Stimulated activated CD8-positive, alpha-beta memory T cell treated with anti-CD3 and anti-CD28 coated beads, Interleukin-7, amount 100 ng/mL, for 48 hours (primary cell): ENCODE data around the gene ANK2.

Experiments
- DNase-seq, 2 donors: peaks; one replicate each; pipeline ENCODE4 v3.0.0-alpha.2; 2020; ENCODE audit warnings: low read depth in 1 of 2; ENCODE audit errors: extremely low read depth in 1 of 2

ANK2 gene

DNA sequence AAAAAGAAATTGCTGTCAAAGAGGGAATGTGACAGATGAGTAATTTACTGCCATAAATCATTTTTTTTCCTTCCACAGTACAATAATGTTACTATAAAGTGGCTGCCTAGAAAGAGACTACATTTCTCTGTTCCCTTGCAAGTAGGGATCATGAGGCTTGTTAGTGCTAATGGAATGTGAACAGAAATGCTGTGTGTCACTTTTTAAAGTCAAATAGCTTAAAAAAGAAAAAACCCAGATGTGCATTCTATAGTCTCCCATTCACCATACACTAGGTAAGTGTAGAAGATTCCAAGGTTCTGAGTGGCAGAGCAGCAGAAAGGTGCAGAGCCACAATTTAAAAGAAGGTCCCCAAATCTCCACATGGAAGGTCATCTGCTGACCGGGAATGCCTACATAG lies 383.7 kb downstream of the ANK2 start:
- DNase-seq, result no peak
